ENCODE data around the gene GPR37L1.
"Not testable (repeated sequence)": the region's sequence is repeated elsewhere in the genome, so short reads cannot be mapped to it uniquely, and the experiment has no call there.

GPR37L1 gene

GRCh38 chr1:202135221-202135721 is 12.6 kb downstream of the GPR37L1 start:
- peak; percentile 66 for DNase-seq

- no peak for DNase-seq
Observed at GRCh38 chr1:202140833-202141232, 18.1 kb downstream of the GPR37L1 start.

GRCh38 chr1:202141468-202141867 is 18.8 kb downstream of the GPR37L1 start:
- not testable (repeated sequence) for DNase-seq

GRCh38 chr1:202143011-202143767 is 20.5 kb downstream of the GPR37L1 start:
- peak; percentile 41 for DNase-seq

- peak; percentile 46 for DNase-seq
Observed at GRCh38 chr1:202143768-202144401, 21.2 kb downstream of the GPR37L1 start.

GRCh38 chr1:202144402-202145067 is 21.8 kb downstream of the GPR37L1 start, which contains the start of gene ARL8A:
Gene ARL8A (minus strand): TSS chr1:202144737. CDS start chr1:202144572, 165 bp downstream.
- peak; percentile 77 for DNase-seq

GRCh38 chr1:202145068-202145743 is 22.5 kb downstream of the GPR37L1 start:
- DNase-seq = peak; percentile 76

GRCh38 chr1:202145744-202146140 is 23.0 kb downstream of the GPR37L1 start:
- not testable (repeated sequence) for DNase-seq

GRCh38 chr1:202146279-202146678 is 23.6 kb downstream of the GPR37L1 start:
- DNase-seq = no peak

- no peak for DNase-seq
Observed at GRCh38 chr1:202146993-202147392, 24.3 kb downstream of the GPR37L1 start.

GRCh38 chr1:202148391-202148790 is 25.7 kb downstream of the GPR37L1 start:
- DNase-seq = no peak

GRCh38 chr1:202149566-202149965 is 26.8 kb downstream of the GPR37L1 start:
- no peak for DNase-seq

- DNase-seq = no peak
Observed at GRCh38 chr1:202150187-202150586, 27.5 kb downstream of the GPR37L1 start.

GRCh38 chr1:202150602-202151001 is 27.9 kb downstream of the GPR37L1 start:
- no peak for DNase-seq

GRCh38 chr1:202151045-202151444 is 28.3 kb downstream of the GPR37L1 start:
- no peak for DNase-seq

GRCh38 chr1:202152399-202152798 is 29.7 kb downstream of the GPR37L1 start:
- no peak for DNase-seq

GRCh38 chr1:202153284-202153683 is 30.6 kb downstream of the GPR37L1 start:
- no peak for DNase-seq

GRCh38 chr1:202154148-202154765 is 31.5 kb downstream of the GPR37L1 start:
- DNase-seq = no peak

GRCh38 chr1:202154766-202155477 is 32.2 kb downstream of the GPR37L1 start:
- peak; percentile 68 for DNase-seq

- no peak for DNase-seq
Observed at GRCh38 chr1:202155478-202156021, 32.8 kb downstream of the GPR37L1 start.

- DNase-seq = no peak
Observed at GRCh38 chr1:202156590-202156989, 33.9 kb downstream of the GPR37L1 start.

Measured in activated CD4-positive, alpha-beta T cell treated with anti-CD3 and anti-CD28 coated beads, Interleukin-2, Interleukin-6, amounts not matched to agents 100 ng/mL and 50 ng/mL, durations not matched to agents 16 hours and 8 hours (primary cell).